MM.1S (cell line): ENCODE results near the gene TRHDE.

Experiments
- EZH2 ChIP-seq: fragments of 300-600 bp; sonication (generic); optimal IDR thresholded peaks from 2 replicates; pipeline ENCODE3; 2017; ENCODE audit warnings: low read depth, mild to moderate bottlenecking, antibody characterized with exemption, low read length, mixed read lengths
- EZH2phosphoT487 ChIP-seq: fragments of 300-600 bp; sonication (generic); IDR thresholded peaks from 2 replicates; pipeline ENCODE4 v1.6.1; 2018; ENCODE audit warnings: antibody characterized with exemption, low read length
- TF ChIP-seq, protein P1 (sequence below): fragments of 300-600 bp; sonication (generic); IDR thresholded peaks from 2 replicates; pipeline ENCODE4 v1.5.1; 2016; ENCODE audit warnings: antibody characterized with exemption, low read length, mixed read lengths

DNA sequence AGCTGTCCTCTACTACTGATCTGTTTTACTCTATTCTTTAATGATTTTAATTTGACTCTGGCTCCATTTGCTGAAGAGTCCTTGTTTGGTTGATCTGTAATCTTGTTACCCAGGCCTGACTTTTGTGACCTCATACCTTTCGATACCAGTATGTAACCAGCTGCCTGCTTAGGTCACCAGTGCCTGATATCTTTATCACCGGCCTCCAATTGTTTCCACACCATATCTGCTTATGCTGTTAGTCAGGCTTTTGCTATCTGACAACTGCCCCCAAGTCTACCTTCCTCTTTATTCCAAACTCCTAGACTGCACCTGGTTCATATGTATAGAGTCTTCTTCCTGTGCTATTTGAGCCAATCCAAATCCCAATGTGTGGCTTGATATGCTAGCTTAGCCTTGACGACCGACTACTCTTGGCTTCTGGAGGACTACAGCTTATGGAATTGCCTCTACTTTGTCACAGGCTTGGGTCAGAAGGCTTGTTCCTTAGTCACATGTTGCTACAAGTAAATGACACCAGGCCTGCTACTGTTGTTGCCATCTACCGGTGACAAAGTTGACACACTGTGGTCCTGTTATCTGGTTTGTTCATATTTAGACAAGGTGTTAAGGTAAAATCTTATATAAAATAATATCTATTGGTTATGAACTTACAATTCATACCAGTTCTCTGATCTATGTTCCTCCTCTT lies 193.9 kb downstream of the TRHDE start:
- TF ChIP-seq, protein P1, sequence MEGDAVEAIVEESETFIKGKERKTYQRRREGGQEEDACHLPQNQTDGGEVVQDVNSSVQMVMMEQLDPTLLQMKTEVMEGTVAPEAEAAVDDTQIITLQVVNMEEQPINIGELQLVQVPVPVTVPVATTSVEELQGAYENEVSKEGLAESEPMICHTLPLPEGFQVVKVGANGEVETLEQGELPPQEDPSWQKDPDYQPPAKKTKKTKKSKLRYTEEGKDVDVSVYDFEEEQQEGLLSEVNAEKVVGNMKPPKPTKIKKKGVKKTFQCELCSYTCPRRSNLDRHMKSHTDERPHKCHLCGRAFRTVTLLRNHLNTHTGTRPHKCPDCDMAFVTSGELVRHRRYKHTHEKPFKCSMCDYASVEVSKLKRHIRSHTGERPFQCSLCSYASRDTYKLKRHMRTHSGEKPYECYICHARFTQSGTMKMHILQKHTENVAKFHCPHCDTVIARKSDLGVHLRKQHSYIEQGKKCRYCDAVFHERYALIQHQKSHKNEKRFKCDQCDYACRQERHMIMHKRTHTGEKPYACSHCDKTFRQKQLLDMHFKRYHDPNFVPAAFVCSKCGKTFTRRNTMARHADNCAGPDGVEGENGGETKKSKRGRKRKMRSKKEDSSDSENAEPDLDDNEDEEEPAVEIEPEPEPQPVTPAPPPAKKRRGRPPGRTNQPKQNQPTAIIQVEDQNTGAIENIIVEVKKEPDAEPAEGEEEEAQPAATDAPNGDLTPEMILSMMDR = no peak
- no peak for TF ChIP-seq EZH2
- no peak for TF ChIP-seq EZH2phosphoT487
